Stimulated activated CD8-positive, alpha-beta memory T cell treated with anti-CD3 and anti-CD28 coated beads, Interleukin-7, amount 100 ng/mL, for 4 hours (primary cell): ENCODE results near the gene ABHD6.
"Not testable (repeated sequence)": the region's sequence is repeated elsewhere in the genome, so short reads cannot be mapped to it uniquely, and the experiment has no call there.

Experiments used
- DNase-seq, 2 donors: peaks; one replicate each; pipeline ENCODE4 v3.0.0-alpha.2; 2020; ENCODE audit warnings: low read depth in 2 of 2

Gene ABHD6

GRCh38 chr3:58242340-58242739 lies 4.7 kb downstream of the ABHD6 start:
- DNase-seq: no peak

GRCh38 chr3:58242860-58243259 lies 5.3 kb downstream of the ABHD6 start:
- not testable (repeated sequence) for DNase-seq

- no peak for DNase-seq
These were observed 6.5 kb downstream of the ABHD6 start for GRCh38 chr3:58243976-58244585.

- no peak for DNase-seq
These were observed 8.8 kb downstream of the ABHD6 start for GRCh38 chr3:58246148-58247047.

- no peak for DNase-seq
These were observed 11.9 kb downstream of the ABHD6 start for GRCh38 chr3:58249358-58250092.

- no peak for DNase-seq
These were observed 12.6 kb downstream of the ABHD6 start for GRCh38 chr3:58250093-58250707.

GRCh38 chr3:58251631-58252035 lies 14.0 kb downstream of the ABHD6 start:
- no peak for DNase-seq

GRCh38 chr3:58254144-58254543 lies 16.6 kb downstream of the ABHD6 start:
- no peak for DNase-seq

- no peak for DNase-seq
These were observed 18.5 kb downstream of the ABHD6 start for GRCh38 chr3:58256061-58256460.

GRCh38 chr3:58256511-58256910 lies 18.9 kb downstream of the ABHD6 start:
- DNase-seq: no peak

- no peak for DNase-seq
These were observed 20.9 kb downstream of the ABHD6 start for GRCh38 chr3:58258392-58259055.

GRCh38 chr3:58260261-58260731 lies 22.7 kb downstream of the ABHD6 start:
- DNase-seq: no peak

GRCh38 chr3:58260733-58261132 lies 23.1 kb downstream of the ABHD6 start:
- no peak for DNase-seq

- DNase-seq: no peak
These were observed 24.5 kb downstream of the ABHD6 start for GRCh38 chr3:58261954-58262666.

GRCh38 chr3:58266577-58266976 lies 29.0 kb downstream of the ABHD6 start:
- DNase-seq: no peak

GRCh38 chr3:58267543-58267942 lies 30.0 kb downstream of the ABHD6 start:
- not testable (repeated sequence) for DNase-seq

GRCh38 chr3:58269356-58269755 lies 31.8 kb downstream of the ABHD6 start:
- DNase-seq: no peak

GRCh38 chr3:58270485-58270884 lies 32.9 kb downstream of the ABHD6 start:
- DNase-seq: no peak

GRCh38 chr3:58271901-58272501 lies 34.4 kb downstream of the ABHD6 start:
- no peak for DNase-seq

- DNase-seq: no peak
These were observed 35.3 kb downstream of the ABHD6 start for GRCh38 chr3:58272891-58273290.
